HS-5 (cell line): ENCODE measurements around the gene SERP1.
A peak's percentile ranks its signal among the peaks of the same experiment; 100 is the strongest.

Experiments used
- DNase-seq: peaks from one replicate; pipeline ENCODE4 v3.0.0-alpha.2; 2012; ENCODE audit warnings: low read depth

Gene SERP1

DNA sequence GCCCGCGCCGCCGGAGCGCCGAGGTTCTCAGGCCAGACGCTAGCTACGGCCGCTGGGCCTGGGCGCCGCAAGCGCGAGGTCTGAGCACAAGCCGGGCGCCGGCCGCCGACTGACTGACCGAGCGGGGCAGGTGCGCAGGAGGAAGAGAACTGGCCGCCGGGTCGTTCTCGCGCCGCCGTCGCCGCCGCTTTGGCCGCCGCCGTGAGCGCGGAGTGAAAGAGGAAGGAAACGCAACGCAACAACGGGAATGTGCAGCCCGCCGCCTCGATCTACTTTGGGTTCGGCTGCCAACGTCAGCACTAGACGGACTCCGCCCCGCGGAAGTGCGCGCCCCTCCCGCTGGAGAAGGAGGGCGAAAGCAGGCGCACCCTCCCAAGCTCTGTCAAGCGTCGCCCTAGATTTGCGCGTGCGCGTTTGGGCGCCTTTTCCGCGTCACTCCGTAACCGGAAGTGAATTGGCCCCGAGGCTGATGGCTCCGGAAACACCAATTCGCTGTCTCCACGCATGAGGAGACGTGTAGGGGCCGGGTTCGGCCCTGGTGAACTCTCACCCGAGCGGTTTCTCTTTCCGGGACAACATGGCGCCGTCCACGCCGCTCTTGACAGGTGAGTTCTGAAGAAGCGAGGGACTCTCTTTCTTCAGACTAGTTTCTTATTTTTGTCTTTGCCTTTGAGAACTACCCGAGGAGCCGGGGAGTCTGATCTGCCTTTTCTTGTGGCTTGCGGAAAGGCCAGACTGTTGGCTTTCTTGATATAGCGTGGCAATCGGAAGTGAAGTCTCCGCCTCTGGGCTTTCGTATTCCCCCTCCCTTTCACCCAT is at the start of gene SERP1, which contains the start of gene EIF2A:
Gene SERP1 (minus strand): TSS at position 271 of the 819 bp plus-strand sequence. CDS start 361 bp downstream, outside the sequence.
Gene EIF2A (plus strand): TSS at position 562 of the 819 bp plus-strand sequence. CDS start 16 bp downstream, at position 578.
- DNase-seq = peak; percentile 98

DNA sequence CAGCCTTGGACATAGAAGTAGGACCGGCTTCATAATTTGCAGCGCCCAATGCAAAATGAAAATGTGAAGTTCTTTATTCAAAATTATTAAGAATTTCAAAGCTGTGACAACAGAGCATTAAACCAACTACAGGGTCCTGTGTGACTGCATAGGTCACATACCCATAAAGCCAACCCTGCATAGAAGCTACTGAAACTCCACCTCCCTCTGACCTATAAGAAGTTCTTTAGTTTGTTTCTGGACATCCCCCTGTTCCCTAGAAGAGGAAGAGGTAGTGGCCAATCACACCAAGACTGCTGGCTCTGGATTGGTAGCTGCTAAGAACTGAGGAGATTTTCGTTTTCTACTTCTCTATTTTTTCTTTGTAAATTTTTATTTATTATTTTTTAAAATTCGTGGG is 47.9 kb upstream of the SERP1 start:
- DNase-seq = no peak

DNA sequence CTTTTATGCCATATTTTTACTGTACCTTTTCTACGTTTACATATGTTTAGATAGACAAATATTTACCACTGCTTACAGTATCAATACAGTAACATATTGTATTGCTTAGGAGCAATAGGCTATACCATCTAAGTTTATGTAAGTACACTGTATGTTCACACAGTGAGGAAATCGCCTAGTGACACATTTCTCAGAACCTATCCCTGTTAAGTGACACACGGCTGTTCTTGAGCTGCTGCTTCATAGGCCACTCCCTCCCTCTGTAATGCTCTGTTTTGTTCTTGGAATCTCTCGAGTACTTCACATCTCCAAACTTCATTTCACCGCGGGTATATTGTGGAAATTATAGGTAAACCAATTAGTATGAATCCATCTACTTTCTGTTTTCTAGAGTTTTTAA is 43.5 kb upstream of the SERP1 start:
- DNase-seq = no peak

DNA sequence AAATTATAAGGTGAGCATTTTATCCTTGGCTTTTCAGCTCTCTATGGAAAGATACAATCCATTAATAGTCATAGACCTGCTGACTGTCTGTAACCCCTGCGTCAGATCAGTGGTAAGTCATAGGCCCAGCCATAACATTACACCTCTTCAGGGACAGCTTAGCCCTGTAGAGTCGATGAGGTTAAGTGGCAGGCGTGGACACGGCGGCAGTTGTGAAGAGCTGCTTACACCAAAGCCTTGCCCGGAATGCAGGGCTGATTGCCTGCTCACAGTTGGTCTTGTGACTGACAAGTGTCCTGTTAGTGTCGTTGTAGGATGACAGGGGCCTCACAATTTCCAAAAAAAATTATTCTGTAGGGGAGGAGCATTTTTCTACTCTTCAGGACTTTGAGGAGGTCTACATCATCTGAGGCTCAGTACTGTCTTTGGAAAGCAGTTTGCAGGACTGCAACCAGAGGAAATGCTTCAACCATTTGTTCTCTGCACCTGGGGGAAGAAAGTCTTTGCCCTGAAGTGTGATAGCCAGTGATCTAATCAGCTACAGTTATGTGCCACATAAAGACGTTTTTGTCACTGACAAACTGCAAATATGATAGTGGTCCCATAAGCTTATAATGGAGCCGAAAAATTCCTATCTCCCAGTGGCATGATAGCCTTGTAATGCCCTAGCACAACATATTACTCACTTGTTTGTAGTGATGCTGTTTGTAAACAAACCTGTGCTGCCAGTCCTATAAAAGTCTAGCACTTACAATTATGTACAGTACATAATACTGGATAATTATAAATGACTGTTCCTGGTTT is 41.9 kb upstream of the SERP1 start:
- DNase-seq = no peak

DNA sequence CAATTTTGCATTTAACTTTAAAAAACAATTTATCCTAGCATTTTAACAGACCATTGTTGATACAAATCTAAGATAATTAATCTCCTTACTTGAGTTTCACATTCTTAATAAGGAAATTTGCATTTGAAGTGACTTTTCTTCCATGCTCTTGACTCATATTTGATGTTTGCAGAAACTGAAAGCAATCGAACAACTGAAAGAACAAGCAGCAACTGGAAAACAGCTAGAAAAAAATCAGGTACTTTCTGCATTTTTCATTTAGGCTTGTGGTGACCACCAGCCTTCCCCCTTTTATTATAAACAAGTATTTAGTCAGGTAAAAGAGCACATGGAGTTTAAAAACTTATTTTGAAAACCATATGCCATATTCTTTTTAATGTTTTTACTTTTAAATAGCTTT is 36.7 kb upstream of the SERP1 start:
- no peak for DNase-seq

DNA sequence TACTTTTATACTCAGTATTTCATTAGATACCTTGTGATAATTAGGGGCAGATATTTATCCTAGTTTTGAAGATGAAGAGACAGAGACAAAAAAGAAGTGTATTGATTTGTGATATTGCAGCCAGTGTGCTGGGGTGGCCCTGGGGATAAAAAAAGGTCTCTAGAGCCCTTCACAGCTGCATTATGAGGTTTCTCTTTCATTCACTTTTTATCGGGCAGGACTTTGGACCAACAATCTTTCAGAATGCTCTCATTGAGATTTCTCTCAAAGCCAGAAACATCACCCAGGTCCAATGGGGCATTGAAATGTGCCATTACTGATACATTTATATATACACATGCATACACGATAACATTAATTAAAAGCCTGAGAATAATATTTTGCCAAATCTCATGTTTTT is 36.3 kb upstream of the SERP1 start:
- DNase-seq = no peak

DNA sequence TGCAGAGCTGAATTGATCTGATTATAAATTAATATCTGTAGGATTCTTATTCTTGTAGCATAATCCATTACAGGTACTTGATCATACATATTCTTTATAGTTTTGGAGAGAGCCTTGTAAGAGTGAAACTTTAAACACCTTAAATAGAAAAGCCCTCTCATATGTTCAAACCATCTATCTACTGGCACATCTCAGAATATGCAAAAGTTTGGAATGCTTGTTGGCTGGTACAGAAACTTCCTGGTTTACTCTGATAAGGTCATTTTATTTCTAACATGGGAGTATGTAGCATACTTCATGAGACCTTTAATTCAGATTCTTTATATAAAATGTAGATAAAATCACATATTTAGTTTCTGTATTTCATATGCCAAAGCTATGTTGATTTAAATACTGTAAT is 34.9 kb upstream of the SERP1 start:
- DNase-seq = no peak

DNA sequence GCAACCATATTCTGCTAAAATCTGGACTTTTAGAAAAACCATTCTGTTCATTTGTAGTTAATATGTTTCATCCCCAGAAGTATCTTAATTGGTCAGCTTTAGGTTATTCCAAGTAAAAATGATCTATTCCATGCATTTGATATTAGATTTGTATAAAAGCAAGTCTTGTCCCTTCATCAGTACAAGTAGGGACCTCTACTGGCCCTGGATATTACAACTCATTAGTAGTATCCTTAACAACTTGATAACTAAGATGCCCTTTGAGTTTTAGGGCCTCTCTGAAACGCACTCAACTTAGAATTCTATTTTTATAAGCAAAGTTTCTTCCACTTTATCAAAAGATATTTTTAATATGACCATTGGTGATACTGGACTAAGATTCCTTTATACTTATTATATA is 31.6 kb upstream of the SERP1 start:
- DNase-seq = no peak

DNA sequence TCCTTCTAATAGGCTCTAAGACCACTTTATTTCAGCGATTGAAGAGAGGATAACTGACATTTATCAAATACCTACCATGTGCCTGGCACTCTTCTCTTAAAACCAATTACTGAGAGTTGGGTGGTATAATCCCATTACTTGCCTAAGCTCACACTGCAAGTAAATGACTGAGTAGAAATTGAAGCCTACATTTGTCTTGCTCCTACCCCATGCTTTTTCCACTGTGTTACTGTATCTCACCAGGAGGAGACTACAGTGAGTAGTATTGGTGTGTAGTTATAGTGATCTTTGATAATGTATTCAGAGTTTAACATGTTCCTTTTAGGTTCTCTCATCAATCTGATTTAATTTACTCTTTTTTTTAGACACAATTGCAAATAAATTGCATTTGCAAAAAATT is 21.0 kb upstream of the SERP1 start:
- DNase-seq = no peak

DNA sequence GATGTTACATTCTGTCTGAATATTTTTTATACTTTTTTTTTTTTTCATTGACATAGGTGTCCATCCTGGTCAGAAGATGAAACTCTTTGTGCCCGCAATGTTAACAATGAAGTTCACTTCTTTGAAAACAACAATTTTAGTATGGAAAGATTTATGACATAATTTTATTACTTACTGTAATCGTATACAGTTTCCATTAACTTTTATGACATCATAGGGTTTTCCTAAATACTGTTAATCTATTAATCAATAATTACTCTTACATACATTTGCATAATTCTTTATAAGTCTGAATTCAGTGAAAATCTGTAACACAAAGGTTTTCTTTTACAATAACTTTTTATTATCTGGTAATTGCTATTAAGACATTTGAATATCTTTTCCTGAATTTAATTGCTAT is 17.9 kb upstream of the SERP1 start:
- DNase-seq = no peak

DNA sequence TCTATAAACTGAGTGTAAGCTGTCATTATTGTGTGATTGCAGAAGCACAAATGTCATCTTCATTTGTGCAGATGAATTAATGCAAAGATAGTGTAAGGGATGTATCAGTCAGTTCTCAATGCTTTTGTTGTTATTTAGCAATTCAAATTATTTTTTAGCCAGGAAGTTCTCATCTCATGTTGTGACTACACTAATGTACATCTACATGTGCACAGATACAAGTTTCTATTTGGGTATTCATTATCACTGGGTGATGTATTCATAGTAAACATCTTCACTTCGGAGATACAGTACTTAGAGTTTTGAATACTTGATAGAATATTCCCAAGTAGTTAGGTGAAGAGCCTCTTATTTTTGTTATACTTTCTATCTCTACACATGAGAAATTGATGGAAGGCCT is 11.4 kb upstream of the SERP1 start:
- DNase-seq = no peak

DNA sequence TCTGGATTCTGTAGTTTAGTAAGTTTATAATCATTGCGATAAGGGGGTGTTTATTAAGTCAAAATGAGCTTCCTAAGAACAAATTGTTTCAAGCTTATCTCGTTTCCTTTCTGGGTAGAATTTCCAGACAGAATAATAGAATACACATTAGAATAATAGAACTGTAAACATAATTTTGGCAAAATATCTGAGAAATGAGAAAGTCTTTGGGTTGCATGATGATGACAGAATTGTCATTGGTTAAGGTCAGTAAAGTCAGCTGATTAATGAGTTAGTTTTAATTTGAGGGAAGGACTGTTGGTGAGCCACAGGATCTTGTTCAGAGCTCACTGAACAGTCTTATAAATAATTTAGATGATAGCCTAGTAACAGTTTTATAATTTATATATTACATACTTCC is 10.5 kb upstream of the SERP1 start:
- DNase-seq = no peak

DNA sequence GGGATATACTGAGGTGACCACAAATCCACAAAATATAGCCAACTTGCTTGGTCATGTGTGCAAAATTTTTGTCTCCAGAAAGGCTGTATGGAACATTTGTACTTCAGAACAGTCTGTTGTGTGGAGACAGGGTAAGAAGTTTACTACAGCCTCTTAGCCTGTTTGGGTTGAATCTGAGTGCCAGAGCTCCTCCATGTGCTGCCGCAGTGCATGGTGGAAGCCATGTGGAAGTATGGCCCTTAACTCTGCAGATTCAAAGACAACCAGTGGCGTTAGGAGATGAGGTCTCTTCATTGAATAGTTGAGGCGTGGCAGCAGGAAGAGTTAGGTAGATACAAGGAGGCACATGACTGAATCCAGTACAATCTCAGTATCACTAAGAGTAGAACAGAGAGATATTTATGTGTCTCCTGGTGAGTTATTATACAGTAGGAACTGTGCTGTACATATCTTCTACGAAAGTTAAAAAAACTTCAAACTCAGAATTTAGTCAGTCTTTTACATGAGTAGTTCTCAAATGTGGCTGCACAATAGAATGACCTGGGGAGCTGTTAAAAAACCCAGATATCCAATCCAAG is 9.7 kb upstream of the SERP1 start:
- DNase-seq = no peak

DNA sequence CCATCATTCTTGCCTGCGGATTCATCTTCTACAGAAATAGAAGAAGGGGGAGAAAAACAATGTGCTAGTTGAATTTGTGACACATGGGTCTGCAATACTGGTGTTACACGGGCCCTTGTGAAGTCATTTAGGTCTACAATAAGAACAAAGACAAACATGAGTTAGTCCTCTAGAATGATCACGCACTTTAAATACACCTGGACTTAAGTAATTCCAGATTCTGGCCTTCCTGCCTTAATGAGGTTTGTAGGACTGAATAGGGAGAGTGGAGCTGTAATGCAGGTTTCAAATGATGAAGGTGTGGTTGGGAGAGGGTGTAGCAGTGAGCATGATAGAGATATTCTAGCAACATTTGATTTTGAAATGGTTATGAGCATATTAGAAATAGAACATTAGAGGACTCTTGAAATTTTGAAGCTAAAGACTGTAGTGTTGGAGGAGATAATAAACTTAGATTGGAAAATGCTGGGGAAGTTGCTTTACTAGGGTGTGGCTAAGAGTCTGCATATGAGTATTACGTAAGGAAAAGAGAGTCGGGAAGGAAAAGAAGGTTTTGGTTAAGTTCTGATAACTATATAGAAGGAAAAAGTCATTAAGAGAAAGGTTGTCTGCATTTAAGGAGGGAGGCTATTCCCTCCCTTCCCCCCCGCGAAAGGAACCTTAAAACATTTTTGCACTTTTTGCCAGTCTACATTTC is 897 bp upstream of the SERP1 start:
- no peak for DNase-seq

DNA sequence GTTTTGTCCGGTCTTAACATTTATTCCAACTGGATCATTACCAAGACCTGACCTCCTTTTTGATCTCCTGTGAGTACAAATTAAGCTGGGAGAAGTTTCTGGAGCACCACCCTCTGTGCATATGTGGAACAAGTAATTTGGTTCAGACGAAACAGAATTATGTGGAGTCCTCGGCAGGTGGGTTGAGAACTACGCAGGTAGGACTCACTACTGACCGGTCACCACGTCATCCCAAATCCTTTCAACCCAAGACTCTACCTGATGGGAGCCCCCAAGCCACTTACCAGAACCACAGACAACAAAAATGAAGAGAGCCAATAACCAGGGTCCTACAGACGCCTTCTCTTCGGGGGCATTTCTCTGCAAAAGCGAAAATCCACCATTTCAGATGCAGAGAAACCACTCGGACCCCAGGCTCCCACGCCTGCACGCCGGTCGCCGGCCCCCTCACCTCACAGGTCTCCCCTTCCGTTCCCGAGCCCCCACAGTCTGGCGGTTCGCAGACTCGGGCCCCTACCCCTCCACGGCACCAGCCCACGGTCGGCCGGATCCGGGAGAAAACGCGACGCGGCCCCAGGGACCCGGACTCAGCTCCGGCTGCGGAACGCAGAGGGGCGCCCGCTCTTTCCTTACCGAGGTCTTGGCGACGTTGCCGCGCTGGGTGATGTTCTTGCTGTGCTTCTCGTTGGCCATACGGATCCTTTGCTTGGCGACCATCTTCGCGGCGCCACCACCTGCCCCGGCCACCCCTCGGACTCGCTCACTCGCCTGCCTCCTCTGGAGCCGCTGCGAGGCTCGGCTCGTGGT is 674 bp downstream of the SERP1 start:
- DNase-seq = no peak

DNA sequence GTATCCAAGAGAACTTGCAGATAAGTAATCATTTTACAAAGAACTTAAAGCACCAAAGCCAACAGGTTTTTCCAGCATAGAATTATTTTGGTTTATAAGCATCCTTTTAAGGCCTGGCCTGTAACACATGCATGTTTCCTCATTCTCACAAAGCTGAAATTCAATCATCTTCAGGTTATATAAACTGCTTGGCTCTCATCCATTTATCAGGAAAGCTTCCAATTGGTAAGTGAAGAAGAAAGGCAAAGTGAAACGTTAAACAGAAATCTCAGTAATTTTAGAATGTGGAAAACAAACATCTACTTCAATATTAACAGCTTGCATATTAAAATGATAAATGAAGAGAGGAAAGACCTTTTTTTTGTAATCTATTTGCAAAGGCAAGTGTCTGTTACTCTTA is 1.6 kb downstream of the SERP1 start:
- no peak for DNase-seq

DNA sequence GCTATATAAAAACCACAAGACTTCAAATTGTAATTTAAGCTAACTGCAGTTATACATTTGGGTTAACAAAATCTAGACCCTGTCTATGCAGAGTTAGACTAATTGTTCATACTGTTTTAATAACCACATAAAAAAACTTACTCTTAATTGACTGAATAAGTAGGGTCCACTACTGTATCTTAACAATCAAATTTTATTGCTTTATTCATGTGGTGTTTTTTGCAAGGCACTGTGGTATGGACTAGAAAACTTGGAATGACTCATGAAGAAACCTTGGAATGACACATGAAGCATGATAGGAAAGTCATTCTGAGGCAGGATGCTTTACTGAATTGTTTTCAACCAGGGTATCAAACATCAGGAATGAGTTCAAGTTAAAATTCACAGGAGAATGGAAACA is 2.3 kb downstream of the SERP1 start:
- DNase-seq = peak; percentile 67

DNA sequence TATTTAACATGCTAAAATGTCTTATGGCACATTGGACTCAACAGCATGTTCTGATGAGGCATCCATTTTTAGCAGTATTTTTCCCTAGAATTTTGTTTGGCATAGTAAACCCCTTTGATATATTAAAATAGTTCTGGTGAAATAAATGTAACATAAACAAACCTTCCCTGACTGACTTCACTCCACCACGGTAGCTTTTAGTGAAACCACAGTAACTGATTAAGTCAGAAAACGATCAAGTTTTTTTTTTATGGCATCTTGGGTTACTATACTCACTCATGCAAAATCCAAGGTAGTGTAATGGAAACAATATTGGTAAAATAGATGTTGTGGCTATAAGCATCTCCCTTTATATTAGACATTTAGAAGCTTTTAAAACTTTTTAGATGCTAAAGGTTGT is 2.8 kb downstream of the SERP1 start:
- no peak for DNase-seq

DNA sequence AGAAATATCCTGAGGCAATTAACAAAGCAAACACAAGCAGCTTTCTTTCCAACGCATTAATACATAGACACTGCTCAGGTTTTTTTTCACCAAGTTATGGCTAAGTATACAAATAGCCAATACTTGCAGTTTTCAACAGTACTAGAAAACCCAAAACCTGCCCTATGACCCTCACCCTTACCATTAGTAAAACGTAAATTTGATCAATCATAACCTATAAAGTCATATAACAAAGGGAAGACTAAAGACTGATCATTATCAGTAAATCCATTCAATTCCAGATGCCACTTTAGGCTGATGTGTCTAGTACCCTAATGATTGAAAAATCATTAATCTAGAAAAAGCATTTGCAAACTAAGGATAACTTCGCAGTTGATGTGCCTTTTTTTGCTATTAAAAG is 3.2 kb downstream of the SERP1 start:
- no peak for DNase-seq

DNA sequence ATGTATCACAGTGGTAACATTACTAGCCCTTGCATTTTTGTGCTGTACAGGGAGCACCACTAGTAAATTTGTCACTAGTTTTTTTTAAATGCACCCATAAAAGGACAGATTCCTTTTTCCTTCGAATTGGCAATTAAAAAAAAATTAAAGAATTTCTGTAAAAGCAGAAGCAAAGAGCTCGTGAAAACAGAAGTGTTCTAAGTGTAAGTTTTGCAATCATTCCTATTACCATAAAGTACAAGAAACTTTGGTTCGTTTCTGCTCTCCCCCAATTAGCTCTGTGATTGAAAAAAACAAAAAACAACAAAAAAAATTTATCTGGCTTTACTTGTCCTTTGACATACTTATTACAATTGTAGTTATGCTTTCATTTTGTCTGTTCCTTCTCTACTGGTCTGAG is 5.3 kb downstream of the SERP1 start:
- DNase-seq = no peak

DNA sequence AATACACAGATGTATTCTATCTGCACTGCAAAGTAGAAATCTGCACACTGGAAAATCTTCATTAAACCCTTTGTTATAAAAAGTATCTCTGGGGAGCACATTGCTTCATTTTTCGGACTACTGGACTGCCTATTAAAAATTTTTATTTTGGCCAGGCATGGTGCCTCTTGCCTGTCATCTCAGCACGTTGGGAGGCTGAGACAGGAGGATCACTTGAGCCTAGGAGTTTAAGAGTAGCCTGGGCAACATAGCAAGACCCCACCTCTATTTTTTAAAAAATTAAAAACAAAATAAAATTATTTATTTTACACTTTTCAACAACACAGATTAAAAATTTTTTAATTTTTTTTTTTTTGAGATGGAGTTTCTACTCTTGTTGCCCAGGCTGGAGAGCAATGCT is 6.0 kb downstream of the SERP1 start:
- DNase-seq = no peak
